WI38 (cell line): ENCODE results near the gene UBE3B.
A peak's percentile ranks its signal among the peaks of the same experiment; 100 is the strongest.

Experiments used
- H3K4me3 ChIP-seq: 2 replicates; pipeline ENCODE4 v1.5.1; 2011; ENCODE audit warnings: low read depth, mild to moderate bottlenecking, control low read depth, low read length
- CTCF ChIP-seq: IDR thresholded peaks from 2 replicates; pipeline ENCODE4 v1.5.1; 2012; ENCODE audit warnings: low read depth, mild to moderate bottlenecking, control low read depth, low read length

The UBE3B gene

DNA sequence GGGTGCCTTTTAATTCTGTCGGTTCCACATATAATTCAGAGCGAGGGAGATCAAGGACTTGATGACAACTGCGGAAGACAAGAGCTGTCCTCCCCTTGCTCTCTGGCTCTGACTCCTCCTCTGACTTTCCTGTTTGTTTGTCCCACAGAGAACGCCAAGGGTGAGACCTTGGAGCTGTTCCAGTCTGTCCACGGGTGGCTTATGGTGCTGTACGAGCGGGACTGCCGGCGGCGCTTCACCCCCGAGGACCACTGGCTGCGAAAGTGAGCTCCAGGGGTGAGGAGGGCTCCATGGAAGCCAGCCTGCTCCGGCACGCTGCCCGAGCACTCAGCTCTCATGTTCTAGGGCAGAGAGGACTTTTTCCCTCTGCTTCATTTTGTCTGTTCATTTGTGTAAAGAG, 32.8 kb downstream of the UBE3B start:
- H3K4me3 ChIP-seq, result no peak overlapping the region
- no peak for TF ChIP-seq CTCF

GRCh38 chr12:109512608-109513007, 35.2 kb downstream of the UBE3B start:
- no peak overlapping the region for H3K4me3 ChIP-seq
- TF ChIP-seq CTCF, result no peak

- H3K4me3 ChIP-seq, result no peak overlapping the region
- TF ChIP-seq CTCF, result no peak
Measured at GRCh38 chr12:109513051-109513450, 35.6 kb downstream of the UBE3B start.

DNA sequence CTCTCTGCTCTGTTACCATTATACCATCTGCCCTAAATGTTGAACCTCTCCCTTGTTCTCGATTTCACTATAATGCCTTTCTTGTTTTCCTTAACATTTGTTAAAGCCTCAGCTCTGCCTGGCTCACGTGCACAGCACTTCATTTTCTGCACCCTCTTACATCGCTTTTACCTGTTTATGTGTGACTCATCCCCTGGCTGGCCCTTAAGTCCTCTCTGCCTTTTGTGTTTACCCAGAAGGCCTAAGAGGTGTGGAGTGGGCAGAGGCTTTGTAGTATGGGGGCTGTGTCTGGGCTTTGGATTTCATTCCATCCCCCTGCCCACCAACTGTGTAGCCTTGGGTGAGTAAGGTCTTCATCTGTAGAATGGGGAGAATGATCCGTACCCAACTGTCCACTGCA, 36.5 kb downstream of the UBE3B start:
- no peak for TF ChIP-seq CTCF
- no peak overlapping the region for H3K4me3 ChIP-seq

DNA sequence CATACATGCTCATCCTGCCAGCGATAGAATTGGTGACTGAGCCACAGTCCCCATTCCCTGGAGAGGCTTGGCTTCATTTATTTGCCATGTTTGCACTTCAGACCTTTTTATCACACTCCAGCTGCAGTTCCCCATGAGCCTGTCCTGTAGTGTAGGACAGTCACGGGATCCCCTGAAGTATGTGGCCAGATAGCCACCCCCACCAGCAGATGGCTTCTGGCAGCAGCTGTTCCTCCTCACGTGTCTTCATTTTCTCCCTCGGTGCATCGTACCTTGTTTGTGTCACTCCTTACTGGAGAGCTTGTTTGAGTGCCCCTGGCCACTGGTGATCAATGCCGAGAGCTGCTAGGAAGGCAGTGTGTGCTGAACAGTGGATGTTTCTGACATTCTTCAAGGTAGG, 40.2 kb downstream of the UBE3B start:
- H3K4me3 ChIP-seq, result no peak overlapping the region

DNA sequence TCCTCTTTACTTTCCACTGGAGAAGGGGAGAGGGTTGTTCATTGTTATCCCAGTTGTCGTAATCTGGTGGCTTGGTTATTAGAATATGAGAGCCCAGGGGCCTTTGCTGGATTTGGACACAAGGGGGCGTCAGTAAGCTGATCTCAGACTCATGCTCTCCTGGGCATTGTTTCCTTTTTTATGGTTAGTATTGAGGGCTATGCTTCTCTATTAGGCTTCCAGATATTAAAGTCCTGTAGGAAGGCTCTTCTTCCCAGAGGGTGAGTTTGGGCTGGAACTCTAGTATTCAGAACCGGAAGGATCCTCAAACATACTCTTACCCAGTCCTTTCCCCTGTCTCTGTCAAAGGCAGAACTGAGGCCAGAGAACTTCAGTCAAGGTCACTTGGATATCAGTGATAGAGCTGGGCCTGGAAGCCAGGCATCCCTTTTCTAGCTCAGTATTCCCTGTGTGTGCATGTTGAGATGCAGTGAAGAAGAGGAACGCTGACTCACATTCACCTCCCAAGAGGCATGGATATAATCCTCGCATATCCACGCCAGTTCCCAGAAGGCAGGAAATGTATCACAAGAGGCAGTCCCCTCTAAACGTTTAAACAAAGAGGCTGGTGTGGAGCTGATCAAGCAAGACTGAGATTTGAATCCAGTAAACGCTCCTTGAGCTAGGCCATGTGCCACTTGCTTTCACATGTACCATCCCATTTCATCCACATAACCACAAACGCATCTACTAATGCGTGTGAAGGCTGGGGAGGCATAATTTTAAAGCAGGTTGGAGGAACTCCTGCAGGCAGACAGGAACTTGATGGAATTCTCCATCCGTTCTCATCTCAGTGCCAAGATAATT, 41.6 kb downstream of the UBE3B start:
- TF ChIP-seq CTCF, result peak; percentile 83
- H3K4me3 ChIP-seq, result no peak overlapping the region

More for the DNA sequence above, 40.2 kb downstream of the UBE3B start:
- no peak for TF ChIP-seq CTCF

DNA sequence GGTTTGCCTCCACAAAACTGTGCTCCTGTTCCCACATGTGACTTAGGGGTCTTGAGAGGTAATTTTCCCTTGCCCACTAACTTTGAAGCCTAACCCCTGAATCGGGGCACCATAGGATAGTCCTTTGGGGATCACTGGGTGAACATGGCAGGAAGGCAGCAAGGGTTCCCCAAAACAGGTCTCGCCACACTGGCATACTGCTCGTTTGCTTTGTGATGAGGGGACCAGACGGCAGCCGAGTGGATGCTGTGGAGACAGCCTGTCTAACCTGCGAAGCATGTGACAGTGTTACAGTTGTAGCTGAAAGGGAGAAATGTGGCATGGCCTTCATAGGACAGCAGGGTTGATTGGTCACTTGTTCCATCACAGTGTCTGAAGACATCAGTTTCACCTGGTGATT, 42.4 kb downstream of the UBE3B start:
- no peak for TF ChIP-seq CTCF

More for the DNA sequence above, 42.4 kb downstream of the UBE3B start:
- H3K4me3 ChIP-seq, result no peak overlapping the region
